Esophagus muscularis mucosa (tissue), 3 donors: Measurements from ENCODE around the gene RILPL1.

ENCODE experiments used
- CTCF ChIP-seq, 3 experiments: fragments of 200-600 bp in 2 of 3; fragments of 450-650 bp in 1 of 3; sonication (generic) in 2 of 3; IDR thresholded peaks; one replicate each; pipeline ENCODE4 v1.5.1; 2017 to 2019; ENCODE audit warnings: antibody characterized with exemption in 3 of 3, mild to moderate bottlenecking in 2 of 3, moderate library complexity in 1 of 3
- POLR2A ChIP-seq: fragments of 450-650 bp; IDR thresholded peaks from one replicate; pipeline ENCODE4 v1.6.1; 2017; ENCODE audit warnings: antibody characterized with exemption, moderate library complexity, mild to moderate bottlenecking, low read depth

GRCh38 chr12:123529686-123530085, 3.8 kb downstream of the RILPL1 start:
- TF ChIP-seq POLR2A: no peak
- TF ChIP-seq CTCF (IDR thresholded peaks at IDR 0.05): no peak
